Measurements from ENCODE around the gene DRAM1. TPM values are rescaled to one million over a fixed set of nuclear protein-coding genes. Genes with fewer than 3 reads are reported as not detected.

Gene DRAM1
- total and polyA plus RNA-seq, 10 of the 15 experiments (the other 5 are each of a cell fraction or from before 2014, with no cell fraction given) = 22.4 to 91.5 (median 41.4) TPM

GRCh38 chr12:101885912-101886561 lies 8.7 kb downstream of the DRAM1 start (continued):
- TF ChIP-seq PAX5 (IDR thresholded peaks at IDR 0.05; ENCODE audit: borderline replicate concordance, low read depth, low read length) (no peak), ZNF687 (IDR thresholded peaks at IDR 0.05) (no peak), SREBF2 (IDR thresholded peaks at IDR 0.05; ENCODE audit: low read length) (no peak), CEBPZ (IDR thresholded peaks at IDR 0.05; ENCODE audit: low read depth, low read length) (no peak), SMC3 (IDR thresholded peaks at IDR 0.05; ENCODE audit: borderline replicate concordance, low read length) (no peak), HDGF (IDR thresholded peaks at IDR 0.05) (no peak), NFXL1 (IDR thresholded peaks at IDR 0.05; ENCODE audit: borderline replicate concordance) (no peak), GATAD2B (conservative IDR thresholded peaks at IDR 0.05; ENCODE audit: low read depth) (no peak), PBX3 (IDR thresholded peaks at IDR 0.05; ENCODE audit: insufficient replicate concordance, low read depth, low read length) (no peak), RFX5 (IDR thresholded peaks at IDR 0.05; ENCODE audit: low read depth, low read length) (no peak), RBBP5 (conservative IDR thresholded peaks at IDR 0.05) (no peak), NR2C2 (IDR thresholded peaks at IDR 0.05; ENCODE audit: borderline replicate concordance, control insufficient read depth, insufficient read length, low read depth) (no peak), MLLT1 (IDR thresholded peaks at IDR 0.05) (no peak; the same call in 1 of the 2 replicates), SIN3A (IDR thresholded peaks at IDR 0.05; ENCODE audit: low read depth, low read length) (no peak), ZBTB11 (CRISPR knock-in tag; IDR thresholded peaks at IDR 0.05) (no peak), EGR1 (IDR thresholded peaks at IDR 0.05; ENCODE audit: borderline replicate concordance in 1 of 2, low read depth in 2 of 2, low read length in 2 of 2) (no peak)
